ENCODE results near the gene HAP1. TPM values are rescaled to one million over a fixed set of nuclear protein-coding genes. Genes with fewer than 3 reads are reported as not detected.

HAP1 gene
- total and polyA plus RNA-seq, 9 donors: 0.04 to 0.09 (median 0.05) TPM; not detected in 4

DNA sequence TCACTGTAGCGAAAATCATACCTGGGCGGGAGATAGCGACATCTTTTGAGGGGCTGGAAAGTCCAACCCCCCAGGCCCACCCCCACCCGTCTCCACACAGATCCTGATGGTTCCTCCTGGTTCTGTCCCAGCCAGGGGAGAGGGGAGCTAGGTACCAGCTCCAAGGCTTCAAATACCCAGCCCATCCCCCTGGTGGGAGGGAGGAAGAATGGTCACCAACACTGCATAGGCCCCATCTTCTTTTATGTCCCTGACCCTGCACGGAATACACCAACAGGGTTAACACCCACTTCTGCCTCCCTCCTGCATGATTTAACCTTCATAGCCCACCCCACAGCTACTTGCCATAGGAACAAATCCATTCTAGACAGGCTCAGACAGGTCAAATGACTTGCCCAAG lies 9.3 kb downstream of the HAP1 start:
- H3K36me3 ChIP-seq (ENCODE audit: control insufficient read depth, insufficient read depth, low read length): no peaks in the 10 kb centered on the region
- no peaks in the 10 kb centered on the region for H3K4me1 ChIP-seq (ENCODE audit: control insufficient read depth, insufficient read depth, low read length)
- WGBS (ENCODE audit: insufficient coverage): 85% methylated on average over 4 of the region's 5 CpGs
- H3K4me3 ChIP-seq (ENCODE audit: low read length): no peak overlapping the region
- no peaks in the 10 kb centered on the region for H3K9me3 ChIP-seq (replicated peaks; ENCODE audit: control insufficient read depth, low read depth, low read length)
- H3K27me3 ChIP-seq (ENCODE audit: control insufficient read depth, insufficient read depth, low read length): peaks cover under 1% of the 10 kb centered on the region
- no peak overlapping the region for H3K27ac ChIP-seq (ENCODE audit: low read length)
- no peak for DNase-seq

DNA sequence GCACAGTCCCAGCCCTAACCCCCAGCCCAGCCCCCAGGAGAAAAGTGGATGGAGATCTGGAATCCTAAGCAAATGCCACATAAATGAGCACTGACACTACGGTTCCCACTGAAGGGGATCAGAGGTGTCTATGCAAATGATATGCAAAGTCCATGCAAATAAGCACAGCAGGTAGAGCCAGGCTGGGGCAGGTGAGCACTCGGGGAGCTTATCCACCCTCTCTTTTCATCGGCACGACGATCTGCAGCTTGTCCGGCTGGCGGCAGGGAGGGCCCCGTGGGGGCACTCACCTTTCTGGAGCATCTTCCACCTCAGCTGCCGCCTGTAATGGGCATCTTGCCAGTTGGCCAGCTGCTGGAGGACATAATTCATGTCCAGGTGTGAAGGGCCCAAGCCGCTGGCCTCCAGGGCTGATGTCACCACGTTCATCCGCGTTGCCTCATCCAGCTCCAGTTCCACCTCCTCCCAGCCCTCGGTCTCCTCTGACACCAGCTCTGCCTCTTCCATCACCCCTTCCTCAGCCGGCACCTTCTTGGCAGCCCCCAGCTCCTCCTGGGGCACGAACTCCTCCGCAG lies 9.9 kb downstream of the HAP1 start:
- no peaks in the 10 kb centered on the region for H3K36me3 ChIP-seq (ENCODE audit: control insufficient read depth, insufficient read depth, low read length)
- 42% methylated on average over 17 of the region's 17 CpGs for WGBS (ENCODE audit: insufficient coverage)
- H3K9me3 ChIP-seq (replicated peaks; ENCODE audit: control insufficient read depth, low read depth, low read length): no peaks in the 10 kb centered on the region
- H3K4me1 ChIP-seq (ENCODE audit: control insufficient read depth, insufficient read depth, low read length): no peaks in the 10 kb centered on the region
- no peak for DNase-seq
- no peak overlapping the region for H3K27ac ChIP-seq (ENCODE audit: low read length)
- no peaks in the 10 kb centered on the region for H3K27me3 ChIP-seq (ENCODE audit: control insufficient read depth, insufficient read depth, low read length)
- H3K4me3 ChIP-seq (ENCODE audit: low read length): no peak overlapping the region

DNA sequence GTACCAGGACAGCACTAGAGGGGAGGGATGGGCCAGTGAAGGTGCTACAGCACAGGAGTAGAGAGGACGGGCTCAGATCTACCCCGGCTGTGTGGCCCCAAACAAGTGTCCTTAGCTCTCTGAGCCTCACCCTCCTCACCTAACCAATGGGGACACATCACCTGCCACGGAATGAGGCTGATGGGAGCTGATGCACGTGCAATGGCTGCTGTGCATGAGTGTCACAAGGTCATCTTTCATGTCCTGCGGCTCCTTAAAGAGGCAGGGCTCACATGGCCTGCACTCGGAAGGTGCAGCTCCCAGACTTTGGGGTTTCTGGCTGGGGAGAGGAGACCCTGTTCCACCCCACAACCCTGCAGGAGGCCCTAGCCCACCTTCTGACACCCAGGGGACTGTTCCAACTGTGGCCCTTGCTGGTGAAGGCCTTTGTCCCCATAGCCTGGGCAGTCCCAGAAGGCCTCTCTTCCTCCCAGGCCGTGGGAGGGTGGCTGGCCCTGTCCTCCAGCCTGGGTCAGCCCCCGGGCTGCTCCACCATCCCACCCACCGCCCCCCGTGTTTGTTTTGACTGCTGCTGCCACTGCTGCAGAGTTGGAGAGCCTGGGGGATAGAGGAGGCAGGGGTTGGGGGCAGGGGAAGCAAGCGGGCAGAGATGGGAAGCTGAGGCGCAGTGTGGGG lies 10.5 kb downstream of the HAP1 start:
- WGBS (ENCODE audit: insufficient coverage): 100% methylated on average over 1 of the region's 12 CpGs
- no peaks in the 10 kb centered on the region for H3K27me3 ChIP-seq (ENCODE audit: control insufficient read depth, insufficient read depth, low read length)
- no peaks in the 10 kb centered on the region for H3K9me3 ChIP-seq (replicated peaks; ENCODE audit: control insufficient read depth, low read depth, low read length)
- no peaks in the 10 kb centered on the region for H3K4me1 ChIP-seq (ENCODE audit: control insufficient read depth, insufficient read depth, low read length)
- H3K27ac ChIP-seq (ENCODE audit: low read length): no peak overlapping the region
- H3K36me3 ChIP-seq (ENCODE audit: control insufficient read depth, insufficient read depth, low read length): no peaks in the 10 kb centered on the region
- DNase-seq: no peak
- no peak overlapping the region for H3K4me3 ChIP-seq (ENCODE audit: low read length)

DNA sequence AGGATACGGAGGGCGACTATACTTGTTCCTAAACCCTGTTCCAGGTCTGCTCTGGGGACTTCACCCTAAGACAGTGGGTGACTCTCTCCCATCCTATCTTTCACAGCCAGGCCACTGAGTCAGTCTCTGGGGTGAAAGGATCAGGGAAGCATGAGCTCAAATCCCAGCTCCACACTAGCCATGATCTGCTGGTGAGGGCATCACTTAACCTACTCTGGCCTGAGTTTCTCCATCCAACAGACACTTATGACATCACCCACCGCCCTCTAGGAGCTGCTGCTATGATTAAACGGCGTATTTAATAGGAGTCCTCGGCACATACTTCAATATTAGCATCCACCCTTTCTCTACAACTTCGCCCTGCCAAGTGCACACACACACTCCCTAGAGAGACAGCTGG lies 12.2 kb downstream of the HAP1 start:
- WGBS (ENCODE audit: insufficient coverage): 83% methylated on average over 3 of the region's 7 CpGs
- Histone ChIP-seq H3K27me3 (ENCODE audit: control insufficient read depth, insufficient read depth, low read length) (no peaks in the 10 kb centered on the region), H3K36me3 (ENCODE audit: control insufficient read depth, insufficient read depth, low read length) (no peaks in the 10 kb centered on the region), H3K4me1 (ENCODE audit: control insufficient read depth, insufficient read depth, low read length) (no peaks in the 10 kb centered on the region), H3K27ac (ENCODE audit: low read length) (no peak overlapping the region), H3K9me3 (replicated peaks; ENCODE audit: control insufficient read depth, low read depth, low read length) (no peaks in the 10 kb centered on the region), H3K4me3 (ENCODE audit: low read length) (no peak overlapping the region)
- DNase-seq: no peak

DNA sequence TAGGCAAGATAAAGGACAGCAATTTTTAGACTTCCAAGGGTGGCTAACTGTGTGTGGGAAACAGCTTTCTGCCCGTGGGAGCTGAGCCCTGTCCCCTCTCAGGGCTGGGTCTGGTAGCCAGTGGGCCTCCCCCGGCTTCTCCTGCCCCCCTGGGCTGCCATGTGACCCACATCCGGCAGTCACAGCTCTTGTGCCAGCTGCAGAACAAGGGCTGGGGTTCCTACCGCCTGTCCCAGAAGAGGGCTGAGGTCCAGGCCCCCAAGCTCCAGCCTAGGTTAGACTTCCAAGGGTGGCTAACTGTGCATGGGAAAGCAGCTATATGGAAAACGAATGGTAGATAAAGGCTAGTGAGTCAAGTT lies 16.2 kb downstream of the HAP1 start:
- Histone ChIP-seq H3K4me3 (ENCODE audit: low read length) (no peak overlapping the region), H3K4me1 (ENCODE audit: control insufficient read depth, insufficient read depth, low read length) (no peaks in the 10 kb centered on the region), H3K9me3 (replicated peaks; ENCODE audit: control insufficient read depth, low read depth, low read length) (no peaks in the 10 kb centered on the region), H3K27ac (ENCODE audit: low read length) (no peak overlapping the region), H3K36me3 (ENCODE audit: control insufficient read depth, insufficient read depth, low read length) (no peaks in the 10 kb centered on the region), H3K27me3 (ENCODE audit: control insufficient read depth, insufficient read depth, low read length) (no peaks in the 10 kb centered on the region)
- 60% methylated on average over 5 of the region's 5 CpGs for WGBS (ENCODE audit: insufficient coverage)
- no peak for DNase-seq

DNA sequence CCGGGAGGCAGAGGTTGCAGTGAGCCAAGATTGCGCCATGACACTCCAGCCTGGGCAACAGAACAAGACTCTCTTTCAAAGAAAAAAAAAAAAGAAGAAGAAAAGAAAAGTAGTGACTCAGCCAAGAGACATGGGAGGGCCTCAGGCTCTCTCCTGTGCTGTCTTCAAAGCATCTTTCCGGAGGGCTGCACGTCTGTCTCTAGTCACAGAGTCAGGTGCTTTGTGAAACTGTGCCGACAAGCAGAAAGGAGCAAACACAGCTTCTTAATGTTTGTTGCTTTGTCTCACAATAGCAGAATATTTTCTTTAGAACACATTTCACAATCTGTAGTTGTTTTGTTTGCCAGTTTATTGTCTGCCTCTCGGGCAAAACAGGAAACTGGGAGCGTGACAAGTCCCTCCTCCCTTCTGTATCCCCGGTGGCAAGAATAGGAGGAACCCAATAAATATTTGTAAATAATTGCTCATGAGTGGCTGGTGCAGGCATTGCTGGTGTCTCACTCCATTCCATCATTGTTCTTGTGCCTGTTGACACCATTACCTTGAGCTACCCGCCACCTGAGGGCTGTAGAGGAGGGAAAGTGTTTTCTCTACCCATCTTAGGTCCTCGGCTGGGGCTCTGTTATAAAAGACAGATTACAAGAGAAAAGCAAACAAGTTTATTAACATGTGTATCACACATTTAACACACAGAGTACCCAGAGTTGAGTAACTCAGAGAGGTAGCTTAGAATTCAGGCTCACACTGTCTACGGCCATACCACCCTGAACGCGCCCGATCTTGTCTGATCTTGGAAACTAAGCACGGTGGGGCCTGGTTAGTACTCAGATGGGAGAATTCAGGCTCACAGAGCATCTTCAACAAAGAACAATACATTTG lies 16.8 kb downstream of the HAP1 start:
- no peak overlapping the region for H3K27ac ChIP-seq (ENCODE audit: low read length)
- WGBS (ENCODE audit: insufficient coverage): 45% methylated on average over 2 of the region's 15 CpGs
- no peak for DNase-seq

DNA sequence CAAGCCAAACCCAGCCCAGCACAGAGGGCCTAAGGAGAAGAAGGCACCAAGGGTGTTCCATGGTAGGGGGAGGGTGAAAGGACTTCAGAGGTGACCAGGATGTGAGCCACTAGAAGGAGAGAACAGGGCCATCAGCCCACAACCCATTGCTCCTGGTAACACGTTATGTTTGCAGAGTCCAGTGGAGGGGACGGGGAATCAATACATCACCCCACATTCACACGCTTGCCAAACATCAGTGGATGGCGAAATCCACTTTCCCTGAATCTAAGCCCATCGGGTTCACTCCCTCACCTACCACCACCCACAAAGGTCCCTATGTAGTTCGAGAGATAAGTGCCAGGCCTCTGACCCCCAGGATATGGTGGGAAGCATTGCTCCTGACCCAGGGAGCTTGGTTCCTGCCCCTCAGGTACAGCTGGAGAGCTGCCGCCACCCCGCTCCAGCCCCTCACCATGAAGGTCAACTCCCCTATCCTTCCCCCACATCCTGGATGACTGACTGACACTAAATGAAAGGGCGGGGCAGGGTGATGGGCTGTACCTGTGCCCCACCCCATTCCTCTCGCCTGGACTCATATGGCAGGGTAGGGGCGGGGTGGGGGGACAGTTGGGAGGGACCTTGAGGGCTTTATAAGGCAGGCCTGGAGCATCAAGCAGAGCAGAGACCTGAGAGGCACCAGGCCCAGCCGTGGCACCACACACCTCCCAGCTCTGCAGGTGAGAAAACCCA lies 22.6 kb downstream of the HAP1 start, which contains the start of gene GAST:
Gene GAST (plus strand): TSS at position 663 of the 732 bp plus-strand sequence. CDS start 3,106 bp downstream, outside the sequence.
- no peaks in the 10 kb centered on the region for H3K9me3 ChIP-seq (replicated peaks; ENCODE audit: control insufficient read depth, low read depth, low read length)
- WGBS (ENCODE audit: insufficient coverage): 95% methylated on average over 3 of the region's 12 CpGs
- peaks cover 9% of the 10 kb centered on the region for H3K27me3 ChIP-seq (ENCODE audit: control insufficient read depth, insufficient read depth, low read length)
- DNase-seq: no peak
- H3K36me3 ChIP-seq (ENCODE audit: control insufficient read depth, insufficient read depth, low read length): no peaks in the 10 kb centered on the region
- no peaks in the 10 kb centered on the region for H3K4me1 ChIP-seq (ENCODE audit: control insufficient read depth, insufficient read depth, low read length)
- no peak within 1 kb of the TSS for H3K4me3 ChIP-seq (ENCODE audit: low read length)
- H3K27ac ChIP-seq (ENCODE audit: low read length): no peak within 1 kb of the TSS

More for the DNA sequence above, 16.8 kb downstream of the HAP1 start:
- H3K36me3 ChIP-seq (ENCODE audit: control insufficient read depth, insufficient read depth, low read length): no peaks in the 10 kb centered on the region
- no peaks in the 10 kb centered on the region for H3K27me3 ChIP-seq (ENCODE audit: control insufficient read depth, insufficient read depth, low read length)
- H3K4me1 ChIP-seq (ENCODE audit: control insufficient read depth, insufficient read depth, low read length): no peaks in the 10 kb centered on the region
- no peaks in the 10 kb centered on the region for H3K9me3 ChIP-seq (replicated peaks; ENCODE audit: control insufficient read depth, low read depth, low read length)
- H3K4me3 ChIP-seq (ENCODE audit: low read length): no peak overlapping the region

DNA sequence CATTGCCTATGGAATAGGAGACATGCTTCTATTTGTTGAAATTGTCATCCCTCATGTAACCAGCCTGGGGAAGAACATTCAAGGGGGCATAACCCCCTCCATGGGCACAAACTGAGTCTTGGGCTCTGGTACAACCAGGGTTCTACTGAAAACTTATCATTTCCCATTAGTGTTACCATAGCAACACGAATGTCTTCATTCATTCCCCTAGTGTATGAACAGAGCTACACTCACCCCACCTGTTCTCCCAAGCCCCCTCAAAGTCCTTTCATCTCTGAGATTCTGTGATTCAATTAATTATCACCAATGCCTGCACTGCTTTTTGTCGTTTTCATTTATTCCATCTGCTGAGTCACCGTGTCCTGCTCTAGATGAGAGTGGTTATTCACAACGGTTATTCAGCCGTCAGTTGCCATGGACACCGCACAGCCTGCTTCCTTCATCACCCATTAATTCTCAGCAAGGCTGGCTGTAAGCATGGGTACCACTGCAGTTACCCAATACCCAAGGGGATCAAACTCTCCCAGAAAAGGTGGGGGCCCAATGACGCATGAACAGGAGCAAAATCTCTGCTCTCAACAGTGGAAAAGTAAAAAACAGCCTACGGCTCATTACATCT lies 23.9 kb downstream of the HAP1 start:
- Histone ChIP-seq H3K27ac (ENCODE audit: low read length) (no peak overlapping the region), H3K27me3 (ENCODE audit: control insufficient read depth, insufficient read depth, low read length) (peaks cover 9% of the 10 kb centered on the region), H3K36me3 (ENCODE audit: control insufficient read depth, insufficient read depth, low read length) (no peaks in the 10 kb centered on the region), H3K4me1 (ENCODE audit: control insufficient read depth, insufficient read depth, low read length) (no peaks in the 10 kb centered on the region), H3K9me3 (replicated peaks; ENCODE audit: control insufficient read depth, low read depth, low read length) (no peaks in the 10 kb centered on the region), H3K4me3 (ENCODE audit: low read length) (no peak overlapping the region)
- WGBS (ENCODE audit: insufficient coverage): 83% methylated on average over 2 of the region's 8 CpGs
- no peak for DNase-seq

DNA sequence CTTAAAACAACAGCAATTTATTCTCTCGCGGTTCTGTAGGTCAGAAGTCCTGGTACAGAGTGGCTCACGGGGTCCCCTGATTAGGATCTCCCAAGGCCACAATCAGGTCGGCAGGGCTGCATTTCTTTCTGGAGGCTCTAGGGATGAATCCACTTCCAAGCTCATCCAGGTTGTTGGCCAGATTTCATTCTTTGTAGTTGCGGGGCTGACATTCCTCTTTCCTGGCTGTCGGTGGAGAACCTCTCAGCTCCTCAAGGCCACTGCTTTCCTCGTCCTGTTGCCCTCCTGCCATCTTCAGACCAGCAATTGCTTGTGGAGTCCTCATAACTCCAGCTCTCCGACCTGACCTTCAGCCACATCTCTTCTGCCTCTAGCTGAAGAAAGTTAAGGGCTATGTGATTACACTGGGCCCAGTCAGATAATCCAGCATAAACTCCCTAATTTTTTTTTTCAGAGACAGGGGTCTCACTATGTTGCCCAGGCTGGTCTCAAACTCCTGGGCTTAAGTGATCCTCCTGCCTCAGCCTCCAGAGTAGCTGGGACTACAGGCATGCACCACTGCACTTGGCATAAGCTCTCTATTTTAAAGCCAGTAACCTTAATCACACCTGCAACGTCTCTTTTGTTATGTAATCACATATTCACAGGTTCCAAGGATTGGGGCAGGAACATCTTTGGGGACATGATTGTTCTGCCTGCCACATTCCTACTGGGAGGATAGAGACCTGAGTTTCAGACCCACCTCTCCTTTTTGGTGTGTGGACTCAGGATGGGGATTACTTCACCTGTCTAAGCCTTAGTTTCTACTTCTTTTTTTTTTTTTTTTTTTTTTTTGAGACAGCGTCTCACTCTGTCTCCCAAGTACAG lies 26.4 kb downstream of the HAP1 start:
- no peaks in the 10 kb centered on the region for H3K36me3 ChIP-seq (ENCODE audit: control insufficient read depth, insufficient read depth, low read length)
- 71% methylated on average over 7 of the region's 10 CpGs for WGBS (ENCODE audit: insufficient coverage)

More for the DNA sequence above, 26.4 kb downstream of the HAP1 start:
- Histone ChIP-seq H3K9me3 (replicated peaks; ENCODE audit: control insufficient read depth, low read depth, low read length) (no peaks in the 10 kb centered on the region), H3K4me1 (ENCODE audit: control insufficient read depth, insufficient read depth, low read length) (no peaks in the 10 kb centered on the region), H3K4me3 (ENCODE audit: low read length) (no peak overlapping the region), H3K27me3 (ENCODE audit: control insufficient read depth, insufficient read depth, low read length) (peaks cover 9% of the 10 kb centered on the region), H3K27ac (ENCODE audit: low read length) (no peak overlapping the region)
- DNase-seq: no peak
